Activated gamma-delta T cell treated with anti-CD3 and anti-CD28 coated beads, Interleukin-2, amount 50 U/mL, for 16 hours (primary cell): ENCODE results near the gene RHAG.

Experiments used
- DNase-seq: peaks from one replicate; pipeline ENCODE4 v3.0.0-alpha.2; 2020; ENCODE audit warnings: low read depth

RHAG gene

DNA sequence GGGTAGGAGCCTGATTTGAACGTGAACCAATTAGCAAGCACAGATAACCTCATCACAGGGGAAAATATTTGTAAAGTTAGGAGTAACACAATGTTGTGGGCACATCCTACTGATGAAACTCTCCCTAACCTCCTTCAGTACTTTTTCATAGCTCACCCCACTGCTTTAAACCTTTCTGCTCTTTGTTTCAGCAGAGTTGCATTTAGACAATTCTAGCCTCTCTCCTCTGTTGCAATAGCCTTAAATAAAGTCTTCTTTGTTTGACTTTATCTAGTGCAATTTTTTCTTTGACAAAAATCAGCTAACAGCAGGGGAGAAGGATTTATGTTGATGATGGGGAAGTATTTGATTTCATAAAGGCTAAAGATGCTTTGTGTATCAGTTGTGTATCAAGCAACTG lies 72.1 kb downstream of the RHAG start:
- no peak for DNase-seq

DNA sequence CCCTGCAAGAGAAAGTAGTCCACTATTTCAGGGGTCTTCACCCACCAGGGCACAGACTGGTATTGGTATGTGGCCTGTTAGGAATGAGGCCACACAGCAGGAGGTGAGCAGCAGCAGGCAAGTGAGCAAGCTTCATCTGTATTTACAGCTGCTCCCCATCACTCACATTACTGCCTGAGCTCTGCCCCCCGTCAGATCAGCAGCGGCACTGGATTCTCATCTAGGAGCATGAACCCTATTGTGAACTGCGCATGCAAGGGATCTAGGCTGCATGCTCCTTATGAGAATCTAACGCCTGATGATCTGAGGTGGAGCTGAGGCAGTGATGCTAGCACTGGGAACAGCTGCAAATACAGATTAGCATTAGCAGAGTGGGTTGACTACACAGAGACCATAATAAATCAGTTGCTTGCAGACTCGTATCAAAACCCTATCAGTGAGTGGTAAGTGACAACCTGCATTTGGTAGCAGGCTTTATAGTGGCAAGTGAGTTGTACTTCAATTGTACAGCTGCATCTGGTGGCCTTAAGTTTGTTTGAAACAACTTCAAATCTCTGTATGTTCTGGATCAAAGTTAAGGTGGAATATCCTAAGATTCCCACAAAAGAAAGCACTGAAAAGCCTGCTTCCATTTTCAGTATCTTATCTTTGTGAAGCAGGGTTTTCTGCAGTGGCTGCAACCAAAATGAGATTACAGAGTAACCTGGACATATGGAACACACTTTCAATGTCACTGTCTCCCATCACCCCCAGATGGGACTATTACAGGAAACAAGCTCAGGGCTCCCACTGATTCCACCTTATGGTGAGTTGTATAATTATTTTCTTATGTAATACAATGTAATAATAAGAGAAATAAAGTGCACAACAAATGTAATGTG lies 73.4 kb downstream of the RHAG start:
- DNase-seq, result no peak

DNA sequence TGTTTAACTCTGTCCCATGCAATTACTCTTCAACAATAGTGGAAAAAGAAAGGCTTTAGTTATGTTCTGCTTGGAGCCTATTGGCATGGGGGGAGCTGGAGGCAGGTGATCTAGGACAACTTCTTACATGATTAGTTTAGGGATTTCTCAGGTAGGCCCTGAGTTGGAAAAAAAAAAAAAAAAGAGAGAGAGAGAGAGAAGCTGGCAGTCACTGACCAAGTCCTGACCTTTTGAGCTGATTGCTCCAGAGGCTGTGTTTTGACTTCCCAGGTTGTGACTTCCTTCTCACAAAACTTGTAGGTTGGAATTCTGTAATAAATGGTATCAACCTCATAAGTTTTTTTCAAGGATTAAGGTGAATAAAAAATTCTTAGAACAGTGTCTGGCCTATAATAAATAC lies 78.4 kb downstream of the RHAG start:
- no peak for DNase-seq

DNA sequence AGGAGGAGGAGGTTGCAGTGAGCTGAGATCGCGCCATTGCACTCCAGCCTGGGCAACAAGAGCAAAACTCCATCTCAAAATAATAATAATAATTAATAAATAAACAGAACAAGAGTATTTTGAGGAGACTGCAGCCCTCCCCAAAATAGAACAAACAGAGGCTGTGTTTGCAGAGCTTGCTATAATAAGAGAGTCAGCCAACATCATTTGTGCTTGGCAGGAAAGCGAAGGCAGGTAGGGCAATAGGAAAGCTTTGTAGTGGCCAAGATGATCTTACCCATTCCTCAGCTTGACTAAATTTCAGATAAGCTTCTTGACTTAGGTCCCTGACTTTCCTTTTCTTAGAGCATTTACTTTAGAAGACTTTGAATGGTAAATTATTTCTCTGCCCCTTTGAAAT lies 79.5 kb downstream of the RHAG start:
- DNase-seq, result no peak

DNA sequence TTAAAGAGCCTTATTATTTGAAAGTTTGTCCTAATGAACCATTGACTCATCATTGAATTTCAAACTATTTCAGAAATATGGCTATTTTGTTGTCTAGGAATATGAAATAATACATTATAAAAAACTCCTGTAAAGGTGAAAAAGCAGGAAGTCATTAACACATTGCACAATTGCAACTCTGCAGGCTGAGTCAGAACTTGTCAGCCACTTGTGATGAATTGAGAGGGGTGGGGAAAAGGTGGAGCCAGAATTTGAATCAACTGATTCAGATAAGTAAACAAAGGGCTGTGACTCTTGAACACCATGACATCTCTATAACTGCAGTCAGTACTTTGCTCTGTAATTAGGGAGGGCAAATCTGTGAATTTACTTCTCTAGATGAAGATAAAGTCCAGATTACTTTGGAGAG lies 80.2 kb downstream of the RHAG start:
- DNase-seq, result no peak

DNA sequence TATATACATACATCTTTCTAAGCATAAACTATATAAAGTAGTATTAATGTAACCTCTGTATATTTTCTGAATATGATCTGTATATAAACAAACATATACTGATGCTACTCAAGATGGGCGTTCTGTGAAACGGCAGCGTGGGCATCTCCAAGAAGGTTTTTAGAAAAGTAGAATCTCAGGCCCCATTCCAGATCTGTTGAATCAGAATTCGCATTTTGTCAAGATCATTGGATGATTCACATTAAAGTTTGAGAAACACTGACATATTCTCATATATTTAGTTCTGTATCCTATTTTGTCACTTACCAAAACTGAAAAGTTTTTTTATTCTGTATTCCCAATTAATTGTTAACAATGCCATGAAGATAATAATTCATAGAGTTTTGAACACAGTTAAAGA lies 80.7 kb downstream of the RHAG start:
- DNase-seq, result no peak
